HPDE6-E6E7 (cell line): ENCODE measurements around the gene CEP164.
"Not testable (repeated sequence)": the region's sequence is repeated elsewhere in the genome, so short reads cannot be mapped to it uniquely, and the experiment has no call there.

Experiments
- DNase-seq: peaks from one replicate; pipeline ENCODE4 v3.0.0; 2011; ENCODE audit warnings: missing footprints; ENCODE audit errors: extremely low spot score

CEP164 gene

DNA sequence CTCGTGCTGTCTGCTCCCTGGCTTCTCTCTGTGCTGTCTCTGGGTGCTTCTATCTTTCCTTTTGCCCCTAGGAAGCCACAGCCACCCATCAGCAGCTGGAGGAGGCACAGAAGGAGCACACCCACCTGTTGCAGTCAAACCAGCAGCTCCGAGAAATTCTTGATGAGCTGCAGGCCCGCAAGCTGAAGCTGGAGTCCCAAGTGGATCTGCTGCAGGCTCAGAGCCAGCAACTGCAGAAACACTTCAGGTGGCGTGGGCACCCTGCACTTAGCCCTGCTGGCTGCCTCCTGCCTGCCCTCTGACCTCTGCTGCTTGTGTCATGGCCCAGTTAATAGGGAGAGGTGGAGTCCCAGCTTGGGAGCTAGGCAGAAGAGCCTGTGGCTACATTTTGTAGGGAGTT, 67.8 kb downstream of the CEP164 start:
- DNase-seq = no peak

DNA sequence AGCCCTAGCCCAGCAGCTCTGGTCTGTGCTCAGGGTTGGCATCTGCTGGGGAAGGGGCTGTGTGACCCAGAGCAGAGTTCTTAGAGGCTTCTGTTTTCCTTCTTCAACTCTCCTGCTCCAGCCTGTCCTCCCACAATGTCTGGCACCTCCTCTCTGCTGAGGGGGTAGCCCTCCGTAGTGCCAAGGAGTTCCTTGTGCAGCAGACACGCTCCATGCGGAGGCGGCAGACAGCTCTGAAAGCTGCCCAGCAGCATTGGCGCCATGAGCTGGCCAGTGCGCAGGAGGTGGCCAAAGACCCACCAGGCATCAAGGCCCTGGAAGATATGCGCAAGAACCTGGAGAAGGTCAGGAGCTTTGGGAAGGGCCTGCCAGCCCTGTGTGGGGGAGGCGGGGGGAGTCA, 69.3 kb downstream of the CEP164 start:
- DNase-seq = no peak

DNA sequence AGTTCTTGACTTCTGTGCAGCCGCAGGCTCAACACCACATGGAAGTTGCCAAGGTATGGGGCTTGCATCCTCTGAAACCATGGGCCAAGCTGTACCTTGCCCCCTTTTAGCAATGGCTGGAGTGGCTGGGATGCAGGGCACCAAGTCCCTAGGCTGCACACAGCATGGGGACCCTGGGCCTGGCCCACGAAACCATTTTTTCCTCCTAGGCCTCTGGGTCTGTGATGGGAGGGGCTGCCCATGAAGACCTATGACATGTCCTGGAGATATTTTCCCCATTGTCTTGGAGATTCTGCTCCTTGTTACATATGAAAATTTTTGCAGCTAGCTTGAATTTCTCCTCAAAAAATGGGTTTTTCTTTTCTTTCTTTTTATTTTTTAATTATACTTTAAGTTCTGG, 71.0 kb downstream of the CEP164 start:
- not testable (repeated sequence) for DNase-seq

DNA sequence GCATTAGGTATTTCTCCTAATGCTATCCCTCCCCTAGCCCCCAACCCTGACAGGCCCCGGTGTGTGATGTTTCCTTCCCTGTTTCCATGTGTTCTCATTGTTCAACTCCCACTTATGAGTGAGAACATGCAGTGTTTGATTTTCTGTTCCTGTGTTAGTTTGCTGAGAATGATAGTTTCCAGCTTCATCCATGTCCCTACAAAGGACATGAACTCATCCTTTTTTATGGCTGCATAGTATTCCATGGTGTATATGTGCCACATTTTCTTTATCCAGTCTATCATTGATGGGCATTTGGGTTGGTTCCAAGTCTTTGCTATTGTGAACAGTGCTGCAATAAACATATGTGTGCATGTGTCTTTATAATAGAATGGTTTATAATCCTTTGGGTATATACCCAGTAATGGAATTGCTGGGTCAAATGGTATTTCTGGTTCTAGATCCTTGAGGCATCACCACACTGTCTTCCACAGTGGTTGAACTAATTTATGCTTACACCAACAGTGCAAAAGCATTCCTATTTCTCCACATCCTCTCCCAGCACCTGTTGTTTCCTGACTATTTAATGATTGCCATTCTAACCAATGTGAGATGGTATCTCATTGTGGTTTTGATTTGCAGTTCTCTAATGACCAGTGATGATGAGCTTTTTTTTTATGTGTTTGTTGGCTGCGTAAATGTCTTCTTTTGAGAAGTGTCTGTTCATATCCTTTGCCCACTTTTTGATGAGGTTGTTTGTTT, 71.6 kb downstream of the CEP164 start:
- DNase-seq = not testable (repeated sequence)

DNA sequence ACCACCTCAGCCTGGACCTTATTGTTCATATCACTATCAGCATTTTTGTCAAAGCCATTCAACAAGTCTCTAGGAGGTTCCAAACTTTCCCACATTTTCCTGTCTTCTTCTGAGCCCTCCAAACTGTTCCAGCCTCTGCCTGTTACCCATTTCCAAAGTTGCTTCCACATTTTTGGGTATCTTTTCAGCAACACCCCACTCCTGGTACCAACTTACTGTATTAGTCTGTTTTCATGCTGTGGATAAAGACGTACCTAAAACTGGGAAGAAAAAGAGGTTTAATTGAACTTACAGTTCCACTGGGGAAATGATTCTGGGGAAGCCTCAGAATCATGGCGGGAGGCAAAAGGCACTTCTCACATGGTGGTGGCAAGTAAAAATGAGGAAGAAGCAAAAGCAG, 78.2 kb downstream of the CEP164 start:
- not testable (repeated sequence) for DNase-seq

DNA sequence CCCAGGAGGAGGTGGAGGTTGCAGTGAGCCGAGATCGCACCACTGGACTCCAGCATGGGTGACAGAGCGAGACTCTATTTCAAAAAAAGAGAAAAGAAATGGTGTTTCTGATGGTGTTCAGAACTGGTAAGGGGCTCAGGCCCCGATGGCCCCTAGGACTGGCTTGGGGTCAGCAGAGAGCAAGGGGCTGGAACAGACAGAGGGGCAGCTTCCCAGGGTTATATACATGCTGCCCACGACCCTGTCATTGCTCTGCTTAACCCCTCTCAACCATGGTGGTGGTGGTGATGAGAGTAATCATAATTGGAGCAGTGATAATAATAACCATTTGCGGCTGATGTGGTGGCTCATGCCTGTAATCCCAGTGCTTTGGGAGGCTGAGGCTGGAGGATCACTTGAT, 79.4 kb downstream of the CEP164 start:
- DNase-seq = no peak

DNA sequence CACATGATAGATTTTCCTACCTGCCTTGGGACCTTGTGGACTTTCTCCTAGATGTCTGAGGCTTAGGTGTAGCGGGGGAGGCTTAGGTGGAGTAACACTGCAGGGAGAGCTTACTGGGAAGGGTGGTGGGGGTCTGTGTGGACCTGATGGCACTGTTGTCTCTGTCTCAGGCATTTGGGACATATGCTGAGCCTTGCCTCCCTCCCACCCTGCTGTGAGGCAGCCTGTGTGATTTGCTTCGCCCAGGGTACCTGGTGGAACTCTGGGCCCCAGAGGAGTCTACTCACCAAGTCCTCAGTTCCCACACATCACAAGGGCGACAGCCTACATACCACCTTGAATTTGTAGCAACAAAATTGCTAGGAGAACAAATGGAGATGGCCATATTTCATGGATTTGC, 80.7 kb downstream of the CEP164 start:
- DNase-seq = no peak

DNA sequence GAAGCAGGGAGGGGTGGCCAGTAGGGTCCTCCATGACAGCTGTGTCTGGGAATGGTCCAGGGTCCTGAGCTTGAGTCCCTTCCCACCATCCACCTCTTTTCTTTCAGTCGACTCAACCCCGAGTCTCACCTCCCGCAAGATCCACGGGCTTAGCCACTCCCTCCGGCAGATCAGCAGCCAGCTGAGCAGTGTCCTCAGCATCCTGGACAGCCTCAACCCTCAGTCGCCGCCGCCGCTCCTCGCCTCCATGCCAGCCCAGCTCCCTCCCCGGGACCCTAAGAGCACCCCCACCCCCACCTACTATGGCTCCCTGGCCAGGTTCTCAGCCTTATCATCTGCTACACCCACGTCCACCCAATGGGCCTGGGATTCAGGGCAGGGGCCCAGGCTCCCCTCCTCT, 81.9 kb downstream of the CEP164 start:
- no peak for DNase-seq

DNA sequence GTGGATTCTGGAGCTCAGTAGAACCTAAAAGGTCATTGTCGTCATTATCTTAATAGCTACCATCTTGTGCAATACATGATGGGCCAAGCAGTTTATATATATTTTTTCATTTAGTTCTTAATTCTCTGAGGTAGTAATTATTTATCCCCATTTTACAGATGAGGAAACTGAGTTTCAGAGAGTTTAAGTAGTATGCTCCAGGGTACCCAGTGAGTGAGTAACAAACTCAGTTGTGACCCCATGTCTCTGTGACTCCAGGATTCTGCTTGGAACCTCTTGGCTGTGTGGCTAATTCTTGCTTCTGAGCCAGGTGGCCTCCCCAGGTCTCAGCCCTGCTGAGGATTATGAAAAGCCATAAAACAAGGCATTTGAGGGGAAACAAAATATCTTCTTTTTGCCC, 82.6 kb downstream of the CEP164 start:
- no peak for DNase-seq

DNA sequence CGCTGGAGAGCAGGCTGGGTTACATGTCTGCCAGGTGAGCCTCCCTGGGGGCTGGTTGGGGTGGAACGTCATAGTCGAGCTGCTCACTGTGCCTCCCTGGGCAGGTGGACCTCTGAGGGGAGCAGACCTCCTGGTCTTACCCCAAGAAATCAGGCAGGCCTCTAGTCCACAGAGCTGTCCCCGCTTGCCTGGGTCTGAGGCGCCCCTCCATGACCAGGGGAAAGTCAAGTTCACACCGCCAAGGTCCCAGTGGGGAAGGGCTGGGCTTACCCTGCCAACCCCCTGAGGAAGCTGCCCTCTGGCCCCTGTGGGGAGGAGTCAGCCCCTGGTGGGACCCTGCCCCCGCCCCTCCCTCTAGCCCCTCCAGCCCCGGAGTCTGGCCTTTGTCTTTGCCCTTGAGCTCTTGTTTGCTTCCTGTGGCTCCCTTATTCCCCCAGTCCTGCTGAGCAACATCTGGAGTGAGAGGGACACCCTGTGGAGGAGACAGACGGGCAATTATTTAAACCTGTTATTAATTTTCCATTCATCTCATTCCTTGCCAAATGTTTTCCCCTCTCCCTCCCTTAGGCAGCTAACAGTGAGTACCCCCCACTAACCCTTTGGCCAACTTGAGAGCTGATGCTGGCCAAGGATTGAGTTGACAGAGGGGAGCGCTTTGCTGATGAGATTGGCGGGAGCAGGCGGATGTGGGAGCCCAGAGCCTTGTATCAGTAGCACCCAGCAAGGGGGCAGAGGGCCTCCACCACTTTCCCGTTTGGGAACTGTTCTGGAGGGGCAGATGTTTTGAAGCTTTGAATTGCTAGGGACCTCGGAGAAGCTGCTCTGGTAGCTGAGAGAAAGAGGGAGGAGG, 83.4 kb downstream of the CEP164 start:
- DNase-seq = no peak

DNA sequence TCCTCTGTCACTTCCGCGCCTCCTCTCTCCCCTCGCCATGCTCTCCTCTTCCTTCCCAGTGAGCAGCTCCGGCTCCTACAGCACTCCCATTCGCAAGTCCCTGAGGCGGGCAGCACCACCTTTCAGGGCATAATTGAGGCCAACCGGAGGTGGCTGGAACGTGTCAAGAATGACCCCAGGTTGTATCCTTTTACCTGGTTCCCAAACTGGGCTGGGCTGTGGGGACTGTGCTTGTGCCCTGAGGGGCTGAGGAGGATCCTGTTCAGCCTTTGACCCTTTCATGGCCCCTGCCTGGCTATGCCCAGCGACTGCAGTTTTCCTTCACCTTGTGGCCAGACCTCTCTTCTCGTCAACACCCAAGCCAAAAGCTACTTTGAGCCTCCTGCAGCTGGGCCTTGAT, 84.1 kb downstream of the CEP164 start:
- no peak for DNase-seq

DNA sequence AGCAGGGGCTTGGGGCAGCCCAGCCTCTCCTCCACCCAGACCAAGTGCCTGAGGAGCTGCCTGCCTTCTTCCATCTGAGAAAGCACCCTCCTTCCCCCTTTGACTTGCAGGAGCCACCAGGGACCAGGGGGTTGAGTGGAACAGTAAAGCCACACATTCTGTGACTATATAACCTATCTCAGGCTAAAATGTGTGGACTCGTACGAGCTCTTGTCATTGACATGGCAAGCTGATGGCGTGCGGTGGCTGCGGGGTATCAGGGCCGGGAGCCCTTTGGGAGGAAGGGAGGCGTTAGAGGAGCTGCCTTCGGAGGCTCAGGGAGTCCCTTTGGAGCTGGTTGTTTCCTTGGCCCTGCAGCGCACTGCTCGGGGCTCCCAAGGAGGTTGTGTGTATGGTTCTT, 84.5 kb downstream of the CEP164 start:
- no peak for DNase-seq

DNA sequence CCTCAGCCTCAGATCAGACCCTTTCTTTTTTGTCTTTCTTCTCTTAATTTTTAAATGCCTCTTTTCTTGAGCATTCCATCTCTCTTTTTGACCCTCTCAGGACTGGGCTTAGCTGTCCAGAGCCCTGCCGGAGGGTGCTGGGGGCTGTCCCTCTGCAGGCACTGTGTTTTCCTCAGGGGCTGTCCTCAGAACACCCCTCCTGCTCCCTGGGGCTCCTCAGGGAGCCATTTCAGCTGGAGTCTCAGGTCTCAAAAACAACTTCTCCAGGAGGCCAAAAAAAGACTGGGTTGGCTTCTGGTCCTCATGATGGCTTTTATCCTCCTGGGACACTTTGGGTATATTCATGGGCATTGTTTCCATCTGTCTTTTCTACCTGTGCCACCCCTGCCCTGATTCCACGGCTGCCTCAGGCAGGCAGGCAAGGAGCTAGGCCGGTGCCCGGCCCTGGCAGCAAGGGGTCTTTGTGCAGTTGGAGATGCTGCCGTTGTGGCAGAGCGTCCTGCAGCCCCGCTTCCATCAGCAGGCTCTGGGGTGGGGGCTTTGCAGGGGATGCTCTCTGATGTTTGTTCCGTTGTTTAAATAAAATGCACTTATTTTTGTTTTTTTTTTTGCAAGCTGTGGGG, 85.1 kb downstream of the CEP164 start:
- no peak for DNase-seq

DNA sequence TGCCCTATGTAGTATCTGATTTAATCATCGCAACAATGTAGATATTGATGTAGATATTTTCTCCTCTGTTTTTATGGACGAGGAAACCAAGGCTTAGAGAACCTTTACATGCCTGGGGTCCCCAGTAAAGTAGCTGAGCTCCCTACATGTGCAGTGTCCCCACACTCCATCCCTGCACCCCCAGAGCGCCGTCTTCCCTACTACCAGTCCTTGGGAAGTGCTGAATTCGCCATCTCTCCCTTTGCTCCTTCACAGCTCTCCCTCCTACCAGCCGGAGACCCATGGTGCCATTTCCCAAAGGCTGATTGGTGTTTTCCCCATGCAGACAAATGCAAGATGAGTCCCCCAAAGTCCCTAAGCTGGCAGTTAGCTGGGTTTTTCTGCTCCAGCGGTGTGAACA, 86.0 kb downstream of the CEP164 start:
- DNase-seq = no peak

DNA sequence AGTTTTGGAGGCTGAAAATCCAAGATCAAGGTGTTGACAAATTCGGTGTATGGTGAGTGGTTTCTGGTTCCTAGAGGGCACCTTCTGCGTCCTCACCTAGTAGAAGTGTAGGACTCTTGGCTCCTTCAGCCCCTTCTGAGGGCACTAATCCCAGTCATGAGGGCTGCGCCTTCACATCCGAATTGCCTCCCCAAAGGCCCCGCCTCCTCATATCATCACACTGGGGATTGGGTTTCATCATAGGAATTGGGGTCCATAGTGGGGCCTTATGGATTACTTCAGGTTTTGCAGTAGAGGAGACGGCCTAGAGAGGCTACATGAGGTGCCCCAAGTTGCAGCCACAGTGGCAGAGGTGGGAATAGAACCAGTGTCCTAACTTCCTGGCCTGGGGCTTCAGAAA, 87.1 kb downstream of the CEP164 start:
- DNase-seq = no peak

DNA sequence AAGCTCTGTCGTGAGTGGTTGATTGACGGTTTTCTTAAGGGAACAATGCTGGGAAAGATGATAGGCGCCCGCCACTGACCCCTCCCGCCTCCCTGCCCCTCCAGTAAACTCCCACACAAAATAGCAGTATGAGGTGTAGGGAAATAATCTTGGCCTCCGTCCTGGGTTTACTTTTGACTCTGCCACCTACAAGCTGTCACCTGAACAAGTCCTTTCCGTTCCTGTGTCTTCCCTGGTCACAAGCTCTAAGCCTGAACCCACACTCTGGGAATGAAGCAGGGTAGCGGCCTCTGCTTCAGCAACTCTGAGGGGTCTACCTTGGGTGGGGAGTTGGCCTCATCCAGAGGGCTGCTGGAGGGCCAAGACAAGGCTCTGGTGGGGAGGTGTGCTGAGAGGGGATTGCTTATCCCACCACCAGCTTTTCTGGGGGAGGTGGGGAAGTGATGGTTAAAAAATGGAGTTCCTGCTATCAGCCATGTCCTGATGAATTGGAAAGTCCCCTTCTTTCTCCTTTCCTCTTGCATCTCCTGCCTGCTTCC, 87.8 kb downstream of the CEP164 start:
- no peak for DNase-seq

DNA sequence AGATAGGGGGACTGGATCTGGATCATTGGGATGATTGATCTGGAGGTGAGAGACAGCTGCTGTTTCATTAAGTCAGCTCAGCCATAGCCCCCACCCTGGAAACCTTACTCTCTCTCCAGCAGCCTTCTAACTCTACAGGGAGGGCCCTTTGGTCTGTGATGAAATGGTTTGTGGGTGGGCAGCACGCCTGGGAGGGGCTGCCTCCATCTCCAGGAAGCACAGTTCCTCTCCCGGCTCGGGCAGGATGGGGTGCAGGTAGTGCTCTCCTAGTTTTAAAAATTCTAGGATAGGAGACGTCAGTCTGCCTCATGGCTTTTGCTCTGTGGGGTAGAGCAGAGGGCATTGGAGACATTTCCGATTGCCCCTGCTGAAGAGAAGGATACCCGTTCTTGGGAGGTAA, 89.7 kb downstream of the CEP164 start:
- no peak for DNase-seq

DNA sequence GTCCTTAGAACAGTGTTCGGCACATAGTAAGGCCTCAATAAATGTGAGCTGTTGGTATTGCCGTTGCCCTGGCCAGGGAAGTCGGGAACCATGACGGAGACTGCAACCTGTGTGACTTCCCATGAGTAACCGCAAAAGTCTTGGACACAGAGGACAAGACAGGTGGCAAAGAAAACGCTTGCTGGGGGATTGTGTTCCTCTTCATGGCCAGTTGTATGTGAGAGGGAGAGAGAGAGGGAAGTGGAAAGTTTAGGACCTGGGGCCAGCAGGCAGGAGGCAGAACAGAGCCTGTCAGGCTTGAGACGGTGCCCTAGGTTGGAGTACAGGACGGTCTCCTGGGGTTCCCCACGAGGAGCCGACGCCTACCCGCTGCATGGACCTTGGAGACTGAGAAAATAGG, 90.2 kb downstream of the CEP164 start:
- no peak for DNase-seq

DNA sequence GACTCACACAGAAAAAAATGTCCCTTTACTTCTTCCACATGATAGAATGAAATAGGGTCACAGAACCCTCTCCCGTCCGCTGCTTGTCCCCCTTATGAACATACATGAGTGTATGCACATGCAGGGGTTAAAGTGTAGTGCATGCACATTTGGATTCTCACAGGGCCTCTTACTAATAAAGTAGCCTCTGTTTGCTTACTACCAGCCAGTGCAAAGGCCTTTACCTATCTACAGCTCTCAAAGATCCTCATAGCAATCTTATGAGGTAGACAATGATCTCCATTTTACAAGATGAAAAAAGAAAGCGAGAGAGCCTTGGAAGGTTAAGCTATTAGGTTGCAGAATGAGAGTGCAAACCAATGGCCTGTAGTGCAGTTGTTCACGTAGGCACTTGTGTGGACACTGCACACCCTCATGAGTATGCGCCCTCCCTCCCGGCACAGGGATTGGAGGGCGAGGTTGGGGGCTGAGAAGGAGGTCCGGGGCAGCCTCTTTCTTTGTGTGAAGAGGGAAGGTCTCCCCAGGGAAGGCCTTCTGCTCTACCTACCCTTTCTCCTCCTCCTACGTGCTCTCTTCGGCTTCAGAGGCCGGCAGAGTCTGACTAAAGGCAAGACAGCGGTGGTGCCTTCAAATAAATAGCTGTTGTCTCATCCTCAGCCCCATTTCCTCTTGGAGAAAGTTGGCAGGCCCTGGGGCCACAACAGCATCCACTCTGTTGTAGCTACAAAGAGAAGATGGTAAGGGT, 91.3 kb downstream of the CEP164 start:
- DNase-seq = no peak

DNA sequence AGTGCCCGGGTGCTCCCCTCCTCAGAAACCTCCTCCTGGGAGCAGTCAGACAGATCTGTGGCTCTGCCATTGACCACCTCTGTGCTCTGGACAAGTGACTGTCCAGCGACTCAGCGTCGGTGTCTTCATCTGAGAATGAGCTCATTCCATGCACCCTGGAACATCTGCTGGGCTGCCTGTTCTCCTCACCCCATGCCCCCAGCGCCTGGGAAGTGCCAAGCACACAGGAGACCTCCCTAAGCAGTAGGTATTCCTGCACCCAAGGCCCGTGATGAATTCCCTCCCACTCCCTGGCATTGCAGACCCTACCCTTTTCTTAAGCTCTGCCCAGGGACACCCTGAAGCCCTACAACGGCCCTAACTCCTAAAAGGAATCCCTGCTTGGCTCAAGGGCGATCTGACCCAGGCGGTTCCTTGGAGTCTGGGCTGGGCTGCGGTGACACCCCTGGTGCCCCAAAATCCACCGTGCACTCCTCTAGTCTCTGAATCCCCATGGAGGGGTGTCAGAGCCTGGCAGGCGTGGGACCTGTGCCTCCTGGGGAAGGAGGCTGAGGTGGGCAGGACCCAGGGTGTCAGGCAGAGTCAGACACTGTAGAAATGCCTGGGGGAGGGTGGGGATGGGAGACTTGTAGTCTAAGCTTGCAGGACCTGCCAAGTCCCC, 92.0 kb downstream of the CEP164 start:
- DNase-seq = no peak

DNA sequence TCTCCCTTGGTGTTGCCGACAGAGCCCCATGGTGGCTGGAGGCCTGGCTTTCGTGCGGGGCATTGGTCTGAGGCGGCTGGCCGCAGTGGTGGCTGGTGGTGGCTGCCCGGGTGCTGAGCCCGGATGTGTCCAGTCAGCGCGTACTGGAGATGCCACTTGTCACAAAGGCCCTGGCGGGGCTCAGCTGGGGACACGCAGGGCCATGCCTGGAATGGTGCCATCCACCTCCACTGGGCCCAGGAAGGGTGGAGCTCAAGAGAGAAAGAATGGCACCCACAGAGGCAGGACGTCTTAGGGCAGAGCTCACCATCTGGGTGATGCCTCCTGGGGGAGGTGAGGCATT, 92.5 kb downstream of the CEP164 start:
- no peak for DNase-seq
